AG09319 (cell line): Measurements from ENCODE around the gene EYS.

ENCODE experiments used
- DNase-seq: peaks from one replicate; pipeline ENCODE4 v3.0.0-alpha.2; 2010; ENCODE audit warnings: low read depth; ENCODE audit errors: extremely low read depth
- CTCF ChIP-seq: IDR thresholded peaks from 2 replicates; pipeline ENCODE4 v1.5.1; 2011; ENCODE audit warnings: low read depth, mild to moderate bottlenecking, inconsistent platforms, low read length, moderate library complexity

EYS gene

GRCh38 chr6:64141680-64142079 is 1565.3 kb downstream of the EYS start:
- DNase-seq = no peak
- TF ChIP-seq CTCF = no peak

- no peak for DNase-seq
- TF ChIP-seq CTCF = no peak
Observed at GRCh38 chr6:64128301-64129024, 1578.6 kb downstream of the EYS start.

- no peak for DNase-seq
- no peak for TF ChIP-seq CTCF
Observed at GRCh38 chr6:64123761-64124633, 1583.0 kb downstream of the EYS start.

GRCh38 chr6:64122712-64123375 is 1584.2 kb downstream of the EYS start:
- DNase-seq = no peak
- TF ChIP-seq CTCF = no peak

GRCh38 chr6:64121011-64121565 is 1585.9 kb downstream of the EYS start:
- no peak for TF ChIP-seq CTCF
- no peak for DNase-seq

- no peak for TF ChIP-seq CTCF
- no peak for DNase-seq
Observed at GRCh38 chr6:64113704-64114103, 1593.3 kb downstream of the EYS start.
